Left ventricle myocardium inferior (tissue), 1 donor: ENCODE results near the gene SUN5. TPM values are rescaled to one million over a fixed set of nuclear protein-coding genes. Genes with fewer than 3 reads are reported as not detected.
"Not testable (repeated sequence)": the region's sequence is repeated elsewhere in the genome, so short reads cannot be mapped to it uniquely, and the experiment has no call there.

Experiments
- DNase-seq: peaks from one replicate; pipeline ENCODE4 v3.0.0-alpha.2; 2020
- H3K27ac ChIP-seq: fragments of 200-600 bp; replicated peaks from 2 replicates; pipeline ENCODE4 v1.8.0; 2021
- H3K27me3 ChIP-seq: fragments of 200-600 bp; 2 replicates; pipeline ENCODE4 v1.8.0; 2021; ENCODE audit warnings: low read depth
- H3K36me3 ChIP-seq: fragments of 200-600 bp; 2 replicates; pipeline ENCODE4 v1.8.0; 2021
- H3K4me1 ChIP-seq: fragments of 200-600 bp; 2 replicates; pipeline ENCODE4 v1.8.0; 2021
- H3K4me3 ChIP-seq: fragments of 200-600 bp; 2 replicates; pipeline ENCODE4 v1.8.0; 2021; ENCODE audit warnings: mild to moderate bottlenecking, moderate library complexity
- H3K9me3 ChIP-seq: fragments of 200-600 bp; replicated peaks from 2 replicates; pipeline ENCODE4 v1.8.0; 2021
- intact Hi-C: fragments of 100-400 bp; cut with micrococcal nuclease; formaldehyde crosslinking; loops from one replicate; pipeline ENCODE4 v1.11.0; 2022
- total RNA-seq: library from RNA; stranded (reverse); fragmentation: NEBNext Ultra II Directional; extraction: Animal tissue kit (Norgen Biotek cat#: 25700); gene quantifications from one replicate; pipeline ENCODE4 v1.2.1, GENCODE V29; 2021
- TF ChIP-seq, protein P1 (sequence below): fragments of 200-600 bp; IDR thresholded peaks from 2 replicates; pipeline ENCODE4 v1.8.0; 2021; ENCODE audit warnings: antibody characterized with exemption, mild to moderate bottlenecking, borderline replicate concordance
- donor health status: DM: no; HTN: yes; CAD: no; lungs with severe emphysema.

Gene SUN5
- total RNA-seq, 1 donor from 2014 or later, result not detected

DNA sequence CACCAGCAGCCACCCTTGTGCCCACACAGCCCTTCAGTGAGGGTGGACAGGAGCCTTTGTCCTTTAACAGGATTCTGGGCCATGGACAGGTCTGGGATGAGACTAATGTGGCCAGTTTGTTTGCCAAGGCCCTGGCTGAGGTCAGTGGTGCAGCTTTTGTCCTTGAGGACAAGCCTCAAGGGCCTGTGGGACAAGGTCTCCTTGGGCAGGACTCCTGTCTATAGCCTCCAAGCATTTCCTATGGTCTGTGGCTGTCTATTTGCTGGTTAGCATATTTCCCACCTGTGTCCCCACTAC is 44.1 kb downstream of the SUN5 start:
- H3K36me3 ChIP-seq, result no peaks in the 10 kb centered on the region
- H3K4me3 ChIP-seq, result no peak overlapping the region
- peaks cover 21% of the 10 kb centered on the region for H3K27me3 ChIP-seq
- intact Hi-C loops, result no loop called here
- no peaks in the 10 kb centered on the region for H3K4me1 ChIP-seq
- no peak overlapping the region for H3K27ac ChIP-seq
- no peak for DNase-seq
- TF ChIP-seq, protein P1, sequence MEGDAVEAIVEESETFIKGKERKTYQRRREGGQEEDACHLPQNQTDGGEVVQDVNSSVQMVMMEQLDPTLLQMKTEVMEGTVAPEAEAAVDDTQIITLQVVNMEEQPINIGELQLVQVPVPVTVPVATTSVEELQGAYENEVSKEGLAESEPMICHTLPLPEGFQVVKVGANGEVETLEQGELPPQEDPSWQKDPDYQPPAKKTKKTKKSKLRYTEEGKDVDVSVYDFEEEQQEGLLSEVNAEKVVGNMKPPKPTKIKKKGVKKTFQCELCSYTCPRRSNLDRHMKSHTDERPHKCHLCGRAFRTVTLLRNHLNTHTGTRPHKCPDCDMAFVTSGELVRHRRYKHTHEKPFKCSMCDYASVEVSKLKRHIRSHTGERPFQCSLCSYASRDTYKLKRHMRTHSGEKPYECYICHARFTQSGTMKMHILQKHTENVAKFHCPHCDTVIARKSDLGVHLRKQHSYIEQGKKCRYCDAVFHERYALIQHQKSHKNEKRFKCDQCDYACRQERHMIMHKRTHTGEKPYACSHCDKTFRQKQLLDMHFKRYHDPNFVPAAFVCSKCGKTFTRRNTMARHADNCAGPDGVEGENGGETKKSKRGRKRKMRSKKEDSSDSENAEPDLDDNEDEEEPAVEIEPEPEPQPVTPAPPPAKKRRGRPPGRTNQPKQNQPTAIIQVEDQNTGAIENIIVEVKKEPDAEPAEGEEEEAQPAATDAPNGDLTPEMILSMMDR, result no peak
- H3K9me3 ChIP-seq, result peaks cover 28% of the 10 kb centered on the region

DNA sequence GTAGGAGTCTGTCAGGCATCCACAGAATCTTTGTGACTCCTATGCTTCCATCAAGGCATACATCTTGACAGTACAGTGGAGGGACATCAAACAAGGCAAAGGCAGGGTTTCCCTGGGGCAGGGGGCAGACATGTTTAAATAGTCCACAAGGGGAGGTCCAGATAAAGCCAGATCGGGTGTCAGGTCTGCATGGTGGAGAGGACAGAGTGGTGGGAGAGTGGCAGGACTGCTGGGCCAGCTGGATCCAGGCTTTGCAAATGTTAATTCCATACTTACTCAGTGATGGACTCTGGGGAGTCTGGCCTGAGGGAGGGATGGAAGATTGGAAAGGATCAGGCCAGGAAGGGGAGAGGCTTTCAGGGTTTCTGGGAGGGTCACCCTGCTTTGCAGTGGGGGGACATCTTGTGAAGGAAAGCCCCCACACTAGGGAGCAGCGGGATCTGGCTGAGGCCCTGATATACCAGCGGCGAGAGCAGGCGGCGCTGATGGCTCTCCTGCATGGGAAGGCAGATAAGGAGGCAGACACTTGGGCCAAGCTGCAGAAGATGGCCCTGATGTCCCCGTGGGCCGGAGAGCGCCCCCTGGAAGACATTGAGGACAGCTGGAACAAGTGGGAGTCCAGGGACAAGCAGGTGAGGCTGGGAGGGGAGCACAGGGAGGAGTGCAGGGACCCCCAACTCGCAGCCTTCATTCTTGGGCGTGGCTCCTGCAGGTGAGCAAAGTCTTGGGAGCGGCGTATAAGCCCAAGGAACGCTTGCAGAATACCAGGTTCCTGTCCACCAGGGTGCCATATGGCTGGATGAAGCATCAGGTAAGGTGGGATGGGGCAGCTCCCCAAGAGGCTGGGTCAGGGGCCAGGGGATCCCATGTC is 44.6 kb downstream of the SUN5 start:
- TF ChIP-seq, protein P1, result no peak
- Histone ChIP-seq H3K27me3 (peaks cover 23% of the 10 kb centered on the region), H3K9me3 (peaks cover 34% of the 10 kb centered on the region), H3K4me1 (no peaks in the 10 kb centered on the region), H3K27ac (no peak overlapping the region), H3K4me3 (no peak overlapping the region), H3K36me3 (no peaks in the 10 kb centered on the region)
- intact Hi-C loops, result no loop called here
- DNase-seq, result no peak

DNA sequence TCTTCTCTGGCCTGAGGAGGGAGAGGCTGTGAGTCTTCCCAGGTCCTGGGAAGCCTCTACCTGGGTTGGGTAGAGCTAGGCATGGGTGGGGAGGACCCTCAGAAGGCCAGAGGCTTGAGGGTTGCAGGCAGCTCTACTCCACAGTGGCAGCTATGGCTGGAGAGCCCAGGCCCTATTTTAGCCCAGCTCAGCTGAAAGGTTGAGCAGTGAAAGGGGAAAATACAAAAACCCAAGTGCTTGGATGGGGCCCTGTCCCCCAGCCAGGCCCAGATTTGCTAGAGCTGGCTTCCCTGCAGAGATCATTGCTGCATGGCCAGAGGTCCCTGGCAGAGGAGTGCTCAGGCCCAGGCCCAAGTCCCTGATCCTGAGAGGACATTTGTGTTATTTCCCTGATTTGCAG is 45.7 kb downstream of the SUN5 start:
- intact Hi-C loops, result no loop called here
- Histone ChIP-seq H3K27ac (no peak overlapping the region), H3K27me3 (peaks cover 21% of the 10 kb centered on the region), H3K4me1 (no peaks in the 10 kb centered on the region), H3K36me3 (no peaks in the 10 kb centered on the region), H3K9me3 (peaks cover 42% of the 10 kb centered on the region), H3K4me3 (no peak overlapping the region)
- TF ChIP-seq, protein P1, result no peak
- no peak for DNase-seq

DNA sequence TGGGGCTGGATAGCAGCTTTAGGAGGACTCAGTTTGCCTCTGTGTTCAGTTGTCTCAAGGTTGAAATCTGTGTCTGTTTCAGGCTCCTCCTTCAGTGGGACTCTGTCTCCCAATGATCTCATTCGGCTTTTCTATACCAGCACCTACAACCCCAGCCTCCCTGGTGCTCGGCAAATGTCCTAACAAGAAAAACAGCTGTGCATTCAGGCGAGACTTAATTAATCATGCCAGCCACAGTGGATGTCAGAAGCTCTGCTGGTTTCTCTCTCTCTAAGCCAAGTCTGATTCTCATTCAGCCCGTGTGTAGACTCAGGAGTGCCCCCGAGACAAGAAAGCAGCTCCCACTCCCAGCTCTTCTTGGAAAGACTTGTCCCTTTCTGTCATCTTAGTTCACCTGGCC is 46.8 kb downstream of the SUN5 start:
- H3K9me3 ChIP-seq, result peaks cover 49% of the 10 kb centered on the region
- no peak overlapping the region for H3K27ac ChIP-seq
- no peak for DNase-seq
- intact Hi-C loops, result no loop called here
- H3K36me3 ChIP-seq, result no peaks in the 10 kb centered on the region
- no peak overlapping the region for H3K4me3 ChIP-seq
- H3K4me1 ChIP-seq, result no peaks in the 10 kb centered on the region
- TF ChIP-seq, protein P1, result no peak
- H3K27me3 ChIP-seq, result peaks cover 15% of the 10 kb centered on the region

DNA sequence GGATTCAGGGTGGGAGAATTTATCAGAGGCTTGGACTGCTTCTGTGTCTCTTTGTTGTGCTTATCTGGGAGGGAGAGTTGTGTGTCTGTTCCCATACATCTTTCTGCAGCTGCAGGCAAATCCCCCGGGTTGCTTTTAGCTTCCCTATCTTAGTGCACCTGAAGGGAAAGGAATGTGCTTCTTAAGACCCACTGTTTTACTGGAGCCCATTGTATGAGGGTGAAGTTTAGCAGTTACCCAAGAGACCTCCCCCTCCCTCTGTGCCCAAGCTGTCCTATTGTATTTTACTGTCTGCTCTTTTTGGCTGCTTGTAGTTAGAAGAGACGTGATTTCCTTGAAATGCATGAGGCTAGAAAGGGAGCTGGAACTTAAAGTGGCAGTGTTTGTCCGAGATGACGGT is 53.7 kb downstream of the SUN5 start:
- peaks cover 19% of the 10 kb centered on the region for H3K27me3 ChIP-seq
- H3K27ac ChIP-seq, H3K4me1 ChIP-seq, DNase-seq, intact Hi-C loops, H3K4me3 ChIP-seq, H3K36me3 ChIP-seq: not testable (repeated sequence)
- peaks cover 24% of the 10 kb centered on the region for H3K9me3 ChIP-seq

DNA sequence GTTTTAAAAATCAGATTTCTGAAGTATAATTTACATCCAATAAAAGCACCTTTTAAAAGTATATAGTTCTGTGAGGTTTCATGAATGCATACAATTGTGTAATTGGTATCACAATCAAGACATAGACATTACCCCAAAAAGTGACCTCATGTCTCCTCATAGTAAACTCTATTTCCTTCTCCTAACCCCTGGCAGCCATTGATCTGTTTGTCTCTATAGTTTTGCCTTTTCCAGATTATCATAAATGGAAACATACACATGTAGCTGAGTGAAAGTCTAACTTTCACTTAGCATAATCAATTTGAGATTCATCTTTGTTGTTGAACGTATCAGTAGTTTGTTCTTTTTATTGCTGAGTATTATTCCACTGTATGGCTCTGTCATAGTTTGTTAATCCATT is 57.6 kb downstream of the SUN5 start:
- intact Hi-C loops, result no loop called here
- H3K27me3 ChIP-seq, result peaks cover 2% of the 10 kb centered on the region
- H3K4me3 ChIP-seq, result no peak overlapping the region
- peaks cover 9% of the 10 kb centered on the region for H3K9me3 ChIP-seq
- no peaks in the 10 kb centered on the region for H3K4me1 ChIP-seq
- no peak for DNase-seq
- no peaks in the 10 kb centered on the region for H3K36me3 ChIP-seq
- TF ChIP-seq, protein P1, result no peak
- H3K27ac ChIP-seq, result no peak overlapping the region
